Fibroblast of peridontal ligament (primary cell): Measurements from ENCODE around the gene CEP20.
A peak's percentile ranks its signal among the peaks of the same experiment; 100 is the strongest.

Experiments
- DNase-seq: peaks from one replicate; pipeline ENCODE4 v3.0.0-alpha.2; 2010; ENCODE audit errors: extremely low read depth

Gene CEP20

DNA sequence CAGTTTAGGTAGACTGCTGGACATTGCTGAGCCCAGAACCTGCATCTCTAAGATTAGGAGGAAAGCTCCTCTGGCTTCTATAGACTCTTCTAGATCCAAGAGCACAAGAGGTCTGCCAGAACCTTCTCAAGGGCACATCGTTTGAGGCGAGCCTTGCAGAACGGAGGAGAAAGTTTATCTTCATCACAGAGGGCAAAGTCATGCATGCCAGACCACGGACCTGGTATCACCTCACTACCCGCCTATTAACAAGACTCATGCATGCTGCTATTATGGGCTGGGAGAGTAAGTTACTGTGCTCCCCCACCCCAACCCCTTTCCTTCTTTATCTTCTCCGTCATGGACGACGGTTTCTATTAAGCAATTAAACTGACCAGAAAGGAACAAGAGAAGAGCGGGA is 54.9 kb downstream of the CEP20 start:
- DNase-seq: no peak

DNA sequence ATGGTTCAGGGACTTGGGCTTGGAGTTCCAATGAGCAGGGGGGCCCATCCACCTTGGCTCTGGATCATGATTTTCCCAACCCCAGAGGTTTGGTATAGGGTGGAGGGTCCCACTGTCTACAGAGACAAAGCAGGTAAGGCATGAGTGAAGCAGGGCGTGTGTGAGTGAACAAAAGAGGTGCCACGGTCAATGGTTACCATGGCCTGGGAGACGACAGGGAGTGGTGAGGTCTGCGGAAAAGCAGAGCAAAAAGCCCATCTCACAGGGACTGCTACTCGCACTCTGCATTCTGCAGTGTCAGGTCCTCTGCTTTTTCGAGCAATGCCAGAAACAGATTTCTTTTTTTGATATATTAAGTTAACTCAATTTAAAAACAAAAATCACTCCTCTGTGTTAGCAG is 56.2 kb downstream of the CEP20 start:
- no peak for DNase-seq

DNA sequence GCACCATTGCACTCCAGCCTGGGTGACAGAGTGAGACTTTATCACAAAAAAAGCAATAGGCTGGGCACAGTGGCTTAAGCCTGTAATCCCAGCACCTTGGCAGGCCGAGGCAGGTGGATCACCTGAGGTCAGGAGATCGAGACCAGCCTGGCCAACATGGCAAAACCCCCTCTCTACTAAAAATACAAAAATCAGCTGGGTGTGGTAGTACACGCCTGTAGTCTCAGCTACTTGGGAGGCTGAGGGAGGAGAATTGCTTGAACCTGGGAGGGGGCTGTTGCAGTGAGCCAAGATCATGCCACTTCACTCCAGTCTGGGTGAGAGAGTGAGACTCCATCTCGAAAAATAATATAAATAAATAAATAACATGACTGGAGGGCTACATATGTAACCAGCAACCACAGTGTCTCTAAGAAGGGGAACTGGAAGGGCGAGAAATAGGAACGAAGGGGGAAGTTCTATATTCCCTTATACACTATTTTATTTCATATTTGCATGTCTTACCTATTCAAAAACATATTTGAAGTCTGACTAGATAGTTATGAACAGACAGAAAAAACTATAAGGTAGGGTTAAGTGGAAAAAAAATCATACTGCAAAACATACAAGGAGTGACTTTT is 57.5 kb downstream of the CEP20 start:
- DNase-seq: no peak

- DNase-seq: peak; percentile 47
These were observed 58.9 kb downstream of the CEP20 start for GRCh38 chr16:15829460-15829859.

DNA sequence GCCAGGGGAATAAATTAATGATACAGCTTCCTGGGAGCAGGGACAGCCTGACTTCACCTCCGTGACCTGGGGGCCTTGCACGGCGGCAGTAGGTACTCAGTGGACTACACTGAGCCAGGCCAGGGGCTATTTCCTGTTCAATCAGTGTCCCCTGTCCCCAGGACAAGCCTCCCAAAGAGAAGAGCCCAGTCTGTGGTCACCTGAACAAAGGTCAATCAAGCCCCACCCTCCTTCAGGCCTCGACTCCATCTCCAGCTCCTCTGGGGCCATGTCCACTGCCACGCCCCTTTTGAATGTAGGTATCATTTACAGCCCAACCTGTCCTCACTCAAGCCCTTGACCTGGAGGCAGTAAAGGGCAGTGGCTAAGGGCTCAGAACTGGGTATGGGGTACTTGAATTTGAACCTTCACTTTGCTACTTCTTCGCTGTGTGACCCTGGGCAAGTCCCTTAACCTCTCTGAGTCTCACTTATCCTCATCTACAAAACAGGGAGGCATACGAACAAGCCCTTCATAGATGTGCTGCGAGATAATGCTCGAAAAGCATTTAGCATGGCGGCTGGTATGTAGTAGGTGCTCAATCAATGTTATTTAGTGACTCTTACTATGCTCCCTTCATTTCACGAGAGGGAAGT is 60.6 kb downstream of the CEP20 start:
- DNase-seq: no peak

- no peak for DNase-seq
These were observed 61.1 kb downstream of the CEP20 start for GRCh38 chr16:15827299-15827698.

DNA sequence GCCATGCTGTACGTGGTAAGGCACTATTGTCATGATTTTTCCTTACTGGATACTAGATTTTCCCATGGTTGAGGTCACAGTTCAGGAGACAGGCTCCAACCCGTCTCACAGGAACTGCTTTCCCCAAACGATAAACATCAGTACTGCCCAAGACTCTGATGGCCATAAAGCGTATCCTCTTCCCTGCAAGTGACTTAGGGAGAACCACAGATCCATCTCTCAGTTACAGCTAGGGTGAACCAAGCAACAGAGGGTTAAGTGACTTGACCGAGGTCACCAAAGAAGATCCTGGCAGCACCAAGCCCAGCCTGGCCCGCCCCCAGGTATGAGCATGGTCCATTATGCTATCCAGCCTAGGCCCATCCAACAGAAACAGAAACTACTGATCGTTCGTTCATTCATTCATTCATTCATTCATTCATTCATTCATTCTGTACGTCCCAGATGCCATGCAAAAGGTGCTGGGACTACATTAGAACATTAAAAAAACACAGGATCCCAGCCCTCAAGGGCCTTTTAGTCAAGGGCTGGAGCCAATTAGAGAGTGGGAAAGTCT is 62.6 kb downstream of the CEP20 start:
- DNase-seq: no peak

GRCh38 chr16:15822957-15823356 is 65.4 kb downstream of the CEP20 start:
- DNase-seq: no peak

DNA sequence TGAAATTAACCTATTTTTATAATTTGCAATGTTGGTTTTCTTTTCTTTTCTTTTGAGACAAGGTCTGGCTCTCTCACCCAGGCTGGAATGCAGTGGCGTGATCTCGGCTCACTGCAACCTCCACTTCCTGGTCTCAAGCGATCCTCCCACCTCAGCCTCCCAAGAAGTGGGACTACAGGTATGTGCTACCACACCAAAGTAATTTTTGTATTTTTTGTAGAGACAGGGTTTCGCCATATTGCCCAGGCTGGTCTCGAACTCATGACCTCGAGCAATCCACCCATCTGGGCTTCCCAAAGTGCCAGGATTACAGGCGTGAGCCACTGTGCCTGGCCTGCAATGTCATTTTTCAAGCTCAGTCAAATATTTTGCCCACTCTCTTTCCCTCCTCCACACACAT is 67.6 kb downstream of the CEP20 start:
- DNase-seq: no peak

DNA sequence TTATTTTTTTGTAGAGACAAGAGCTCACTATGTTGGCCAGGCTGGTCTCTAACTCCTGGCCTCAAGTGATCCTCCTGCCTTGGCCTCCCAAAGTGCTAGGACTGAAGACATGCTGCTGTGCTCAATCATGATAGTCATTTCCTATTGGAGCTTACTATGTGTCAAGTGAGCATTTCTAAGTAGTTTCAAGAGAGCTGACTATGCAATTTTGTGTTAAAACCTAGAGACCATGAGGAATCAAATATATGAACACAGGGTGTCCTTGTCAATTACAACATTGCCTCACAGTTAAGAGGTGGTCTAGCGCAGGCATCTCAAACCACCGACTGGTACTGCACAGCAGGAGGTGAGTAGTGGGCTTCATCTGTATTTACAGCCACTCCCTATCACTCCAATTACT is 69.4 kb downstream of the CEP20 start:
- DNase-seq: no peak

GRCh38 chr16:15817446-15817845 is 71.0 kb downstream of the CEP20 start:
- DNase-seq: no peak

GRCh38 chr16:15816228-15816627 is 72.2 kb downstream of the CEP20 start:
- DNase-seq: no peak
